Measurements from ENCODE around the gene CST4.

- TF ChIP-seq CTCF (IDR thresholded peaks at IDR 0.05) (no peak), EZH2 (IDR thresholded peaks at IDR 0.05; ENCODE audit: borderline replicate concordance, insufficient read depth, low read depth, low read length, poor library complexity, severe bottlenecking) (no peak)
Observed at GRCh38 chr20:23683807-23684206, 5.0 kb downstream of the CST4 start.
